ELF-1 (cell line): ENCODE data around the gene TOP1.
A peak's percentile ranks its signal among the peaks of the same experiment; 100 is the strongest.

Experiments
- DNase-seq: peaks from one replicate; pipeline ENCODE4 v3.0.0-alpha.2; 2016; ENCODE audit warnings: low read depth, low spot score

TOP1 gene

GRCh38 chr20:41028359-41029149, at the start of gene TOP1:
TOP1 (plus strand) TSS chr20:41028822; CDS start chr20:41029068, 246 bp downstream.
- peak; percentile 100 for DNase-seq

- no peak for DNase-seq
These were observed 49.4 kb upstream of the TOP1 start for GRCh38 chr20:40979247-40979646.

DNA sequence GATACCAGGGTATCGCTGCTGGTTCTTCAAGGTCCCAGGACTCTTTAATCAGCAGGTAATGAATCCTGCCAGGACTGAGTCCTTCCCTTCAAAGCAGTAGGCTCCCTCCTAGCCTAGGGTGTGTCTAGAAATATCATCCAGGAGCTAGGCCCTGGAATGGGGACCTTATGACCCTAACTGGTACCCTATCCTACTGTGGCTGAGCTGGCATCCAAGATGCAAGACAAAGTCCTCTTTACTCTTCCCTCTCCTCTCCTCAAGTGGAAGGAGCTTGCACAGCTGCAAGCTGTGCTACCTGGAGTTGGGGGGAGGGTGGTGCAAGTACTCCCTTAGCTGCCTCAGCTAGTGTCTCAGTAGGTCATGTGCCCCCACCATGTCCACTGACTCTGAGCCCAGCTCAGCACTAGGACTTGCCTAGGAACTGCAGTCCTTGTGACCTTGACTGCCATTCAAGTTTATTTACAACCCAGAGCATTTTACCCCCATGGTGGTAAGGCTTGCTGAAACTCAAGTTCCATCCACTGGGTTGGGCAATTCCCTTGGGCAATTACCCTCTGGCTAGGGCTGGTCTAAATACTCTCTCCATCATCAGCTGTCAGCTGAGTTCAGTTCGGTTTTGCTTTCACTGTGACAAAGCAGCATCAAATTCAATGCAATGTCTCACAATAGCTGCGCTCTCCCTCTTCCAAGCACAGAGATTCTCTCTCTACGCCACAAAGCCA, 48.4 kb upstream of the TOP1 start:
- no peak for DNase-seq

DNA sequence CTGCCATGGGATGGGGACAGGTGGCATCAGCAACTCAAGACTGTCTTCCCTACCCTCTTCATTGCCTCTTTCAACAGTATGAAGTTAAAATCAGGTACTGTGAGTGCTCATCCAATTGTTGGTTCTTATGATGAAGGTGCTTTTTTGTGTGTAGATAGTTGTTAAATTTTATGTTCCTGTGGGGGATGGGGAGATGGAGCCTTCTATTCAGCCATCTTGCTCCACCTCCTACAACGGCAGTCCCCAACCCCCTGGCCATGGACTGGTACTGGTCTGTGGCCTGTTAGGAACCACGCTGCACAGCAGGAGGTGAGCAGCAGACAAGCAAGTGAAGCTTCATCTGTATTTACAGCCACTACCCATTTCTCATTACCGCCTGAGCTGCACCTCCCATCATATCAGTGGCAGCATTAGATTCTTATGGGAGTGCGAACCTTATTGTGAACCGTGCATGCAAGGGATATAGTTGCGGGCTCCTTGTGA, 47.8 kb upstream of the TOP1 start:
- DNase-seq = no peak

DNA sequence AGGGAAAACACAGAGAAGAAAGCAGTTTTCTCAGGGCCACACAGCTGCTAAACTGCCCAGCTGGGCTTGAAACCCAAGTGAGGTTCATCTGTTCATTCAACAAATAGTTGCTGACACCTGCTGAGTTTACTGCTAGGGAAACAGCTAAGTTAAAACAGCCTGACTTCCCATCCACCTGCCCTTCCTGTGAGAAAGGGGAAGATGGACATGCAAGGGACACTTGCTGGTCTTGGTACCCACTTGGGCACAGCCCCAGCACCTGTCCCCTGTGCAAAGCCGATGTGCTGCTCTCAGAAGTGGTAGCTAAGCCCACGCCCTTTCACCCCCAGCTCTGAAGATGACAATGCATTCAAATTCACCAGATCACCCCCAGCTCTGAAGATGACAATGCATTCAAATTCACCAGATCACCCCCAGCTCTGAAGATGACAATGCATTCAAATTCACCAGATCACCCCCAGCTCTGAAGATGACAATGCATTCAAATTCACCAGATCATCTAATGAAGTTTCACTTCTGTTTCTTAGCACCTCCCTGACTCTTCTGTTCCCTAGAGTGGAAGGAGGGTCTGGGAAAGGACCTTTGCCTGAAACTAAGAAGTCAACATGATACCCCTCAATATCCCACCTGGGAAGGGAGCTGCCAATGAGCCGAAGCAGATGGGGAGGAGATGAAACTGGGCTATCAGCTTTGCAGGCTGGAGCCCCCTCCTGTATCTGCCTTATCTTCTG, 46.0 kb upstream of the TOP1 start:
- no peak for DNase-seq

DNA sequence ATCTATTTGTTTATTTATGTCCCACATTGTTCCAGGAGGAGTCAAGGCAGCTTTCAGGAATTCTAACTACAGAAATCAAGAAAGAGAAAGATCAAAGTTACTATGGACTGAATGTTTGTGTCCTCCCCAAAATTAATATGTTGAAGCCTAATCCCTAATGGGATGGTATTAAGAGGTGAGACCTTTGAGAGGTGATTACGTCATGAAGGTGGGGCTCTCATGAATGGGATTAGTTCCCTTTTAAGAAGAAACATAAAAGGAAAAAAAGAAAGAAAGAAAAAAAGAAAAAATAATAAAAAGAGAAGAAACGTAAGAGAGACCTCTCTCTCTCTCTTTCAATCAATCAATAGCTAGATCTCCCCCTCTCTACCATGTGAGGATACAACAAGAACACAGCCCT, 44.7 kb upstream of the TOP1 start:
- no peak for DNase-seq

DNA sequence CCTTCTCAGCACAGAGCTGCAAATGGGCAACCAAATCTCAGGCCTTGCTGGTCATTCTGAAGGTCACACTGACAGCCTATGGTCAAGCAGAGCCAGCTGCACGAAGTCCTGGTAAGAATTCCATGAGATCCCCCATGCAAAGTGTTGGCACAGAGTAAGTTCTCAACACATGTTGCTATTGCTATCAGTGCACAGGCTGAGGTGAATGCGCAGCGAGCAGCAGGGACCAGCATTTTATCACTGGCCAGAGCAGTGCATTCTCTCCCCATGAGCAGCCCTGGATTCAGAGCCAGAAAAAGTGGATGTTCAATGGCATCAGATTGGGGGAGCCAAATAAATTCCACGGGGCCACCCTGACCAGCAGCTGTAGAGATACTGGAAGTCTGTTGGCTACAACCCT, 44.1 kb upstream of the TOP1 start:
- DNase-seq = no peak

GRCh38 chr20:40986774-40987173, 41.8 kb upstream of the TOP1 start:
- no peak for DNase-seq

- peak; percentile 89 for DNase-seq
These were observed 38.0 kb upstream of the TOP1 start for GRCh38 chr20:40990542-40991120.

GRCh38 chr20:40991181-40991889, 37.3 kb upstream of the TOP1 start:
- DNase-seq = no peak

DNA sequence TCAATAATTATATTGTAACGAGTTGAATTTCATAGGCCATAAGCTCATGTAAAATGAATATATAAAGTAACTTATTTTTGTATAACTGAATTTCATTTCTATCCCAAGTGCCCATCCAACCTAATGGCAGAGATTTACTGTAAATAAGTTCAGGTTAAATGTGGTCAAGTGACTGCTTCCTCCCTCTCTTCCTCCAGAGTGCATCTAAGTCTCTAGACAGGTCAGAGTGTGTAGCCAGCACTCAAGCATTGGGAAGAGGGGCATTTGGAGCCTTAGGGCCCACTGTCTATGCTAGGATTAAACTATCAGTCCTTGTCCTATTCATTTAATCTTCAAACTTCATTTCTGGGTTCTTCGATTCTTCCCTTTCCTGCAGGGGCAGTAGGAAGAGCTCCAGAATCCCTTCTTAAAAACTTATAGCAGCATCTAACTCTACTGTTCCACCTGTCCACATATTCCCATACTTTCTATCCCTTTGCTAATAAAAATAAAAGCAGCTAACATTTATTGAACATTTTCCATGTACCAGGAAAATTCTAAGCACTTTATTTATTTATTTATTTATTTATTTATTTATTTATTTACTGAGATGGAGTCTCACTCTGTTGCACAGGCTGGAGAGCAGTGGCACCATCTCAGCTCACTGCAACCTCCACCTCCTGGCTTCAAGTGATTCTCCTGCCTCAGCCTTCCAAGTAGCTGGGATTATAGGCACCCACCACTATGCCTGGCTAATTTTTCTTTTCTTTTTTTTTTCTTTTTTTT, 36.1 kb upstream of the TOP1 start:
- DNase-seq = no peak

DNA sequence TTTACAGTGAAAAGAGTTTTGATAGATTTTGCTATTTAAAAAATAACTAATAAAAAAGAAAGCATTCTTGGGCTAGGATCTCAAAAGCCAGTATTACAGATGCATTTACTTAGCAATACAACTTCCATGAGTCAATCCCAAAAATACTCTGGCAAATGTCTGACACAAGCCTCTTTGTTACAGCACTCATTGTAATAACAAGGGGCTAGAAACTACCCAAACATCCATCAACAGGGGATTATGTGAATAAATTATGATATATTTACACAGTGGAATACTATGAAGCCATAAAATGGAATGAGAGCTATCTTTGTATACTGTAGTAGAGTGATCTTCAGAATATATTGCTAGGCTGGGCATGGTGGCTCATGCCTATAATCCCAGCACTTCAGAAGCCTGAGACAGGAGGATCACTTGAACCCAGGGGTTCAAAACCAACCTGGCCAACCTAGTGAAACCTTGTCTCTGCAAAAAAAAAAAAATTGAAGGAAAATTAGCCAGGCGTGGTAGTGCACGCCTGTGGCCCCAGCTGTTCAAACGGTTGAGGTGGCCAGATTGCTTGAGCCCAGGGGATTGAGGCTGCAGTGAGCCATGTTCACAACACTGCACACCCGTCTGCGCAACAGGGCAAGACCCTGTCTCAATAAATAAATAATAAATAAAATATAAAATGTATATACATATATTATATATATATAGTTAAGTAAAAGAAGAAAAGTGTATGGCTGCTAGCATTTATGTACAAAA, 34.7 kb upstream of the TOP1 start:
- DNase-seq = no peak

- DNase-seq = no peak
These were observed 32.3 kb upstream of the TOP1 start for GRCh38 chr20:40996326-40996725.

- peak; percentile 66 for DNase-seq
These were observed 31.5 kb upstream of the TOP1 start for GRCh38 chr20:40997116-40997515.

DNA sequence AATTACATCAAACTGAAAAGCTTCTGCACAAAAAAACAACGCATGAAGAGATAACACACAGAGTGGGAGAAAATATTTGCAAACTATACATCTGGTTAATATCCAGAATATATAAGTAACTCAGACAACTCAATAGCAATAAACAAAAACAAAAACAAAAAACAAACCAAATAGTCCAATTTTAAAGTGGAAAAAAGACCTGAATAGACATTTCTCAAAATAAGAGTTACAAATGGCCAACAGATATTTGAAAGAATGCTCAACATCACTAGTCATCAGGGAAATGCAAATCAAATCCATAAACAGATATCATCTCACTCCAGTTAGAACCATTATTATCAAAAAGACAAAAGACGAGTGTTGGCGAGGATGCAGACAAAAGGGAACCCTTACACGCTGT, 28.8 kb upstream of the TOP1 start:
- no peak for DNase-seq

DNA sequence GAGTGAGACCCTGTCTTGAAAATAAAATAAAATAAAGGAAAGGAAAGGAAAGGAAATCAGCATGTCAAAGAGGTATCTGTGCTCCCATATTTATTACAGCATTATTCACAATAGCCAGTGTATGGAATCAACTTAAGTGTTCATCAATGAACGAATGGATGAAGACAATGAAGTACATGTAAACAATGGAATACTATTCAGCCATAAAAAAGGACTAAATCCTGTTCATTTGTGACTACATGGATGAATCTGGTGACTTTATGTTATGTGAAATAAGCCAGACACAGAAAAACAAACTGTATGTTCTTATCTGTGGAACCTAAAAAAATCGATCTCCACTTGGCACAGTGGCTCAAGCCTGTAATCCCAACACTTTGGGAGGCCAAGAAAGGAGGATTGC, 28.0 kb upstream of the TOP1 start:
- no peak for DNase-seq

DNA sequence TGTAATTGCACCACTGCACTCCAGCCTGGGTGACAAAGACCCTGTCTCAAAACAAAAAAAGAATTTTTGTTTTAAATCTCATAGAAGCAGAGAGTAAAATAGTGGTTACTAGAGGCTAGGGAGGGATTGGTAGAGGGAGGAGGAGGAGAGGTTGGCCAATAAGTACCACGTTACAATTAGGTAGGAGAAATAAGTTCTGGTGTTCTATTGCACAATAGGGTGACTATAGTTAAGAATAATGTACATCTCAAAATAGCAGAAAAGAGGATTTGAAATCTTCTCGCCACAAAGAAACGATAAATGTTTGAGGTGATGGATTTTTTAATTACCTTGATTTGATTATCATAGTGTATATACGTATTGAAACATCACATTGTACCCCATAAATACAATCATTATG, 27.1 kb upstream of the TOP1 start:
- DNase-seq = no peak

DNA sequence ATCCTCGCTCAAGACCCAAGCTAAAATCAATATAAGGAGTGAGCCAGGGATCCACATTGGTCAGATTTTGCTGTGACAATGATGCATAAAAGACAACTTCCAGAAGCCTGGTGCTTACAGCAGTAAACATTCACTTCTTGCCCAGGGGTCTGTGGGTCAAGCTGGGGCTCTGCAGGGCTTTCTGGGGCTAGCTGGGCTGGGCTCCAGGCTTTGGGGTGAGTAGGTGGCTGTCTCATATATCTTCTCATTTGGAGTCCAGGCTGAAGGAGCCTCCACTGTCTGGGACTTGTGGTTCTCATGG, 25.8 kb upstream of the TOP1 start:
- no peak for DNase-seq

DNA sequence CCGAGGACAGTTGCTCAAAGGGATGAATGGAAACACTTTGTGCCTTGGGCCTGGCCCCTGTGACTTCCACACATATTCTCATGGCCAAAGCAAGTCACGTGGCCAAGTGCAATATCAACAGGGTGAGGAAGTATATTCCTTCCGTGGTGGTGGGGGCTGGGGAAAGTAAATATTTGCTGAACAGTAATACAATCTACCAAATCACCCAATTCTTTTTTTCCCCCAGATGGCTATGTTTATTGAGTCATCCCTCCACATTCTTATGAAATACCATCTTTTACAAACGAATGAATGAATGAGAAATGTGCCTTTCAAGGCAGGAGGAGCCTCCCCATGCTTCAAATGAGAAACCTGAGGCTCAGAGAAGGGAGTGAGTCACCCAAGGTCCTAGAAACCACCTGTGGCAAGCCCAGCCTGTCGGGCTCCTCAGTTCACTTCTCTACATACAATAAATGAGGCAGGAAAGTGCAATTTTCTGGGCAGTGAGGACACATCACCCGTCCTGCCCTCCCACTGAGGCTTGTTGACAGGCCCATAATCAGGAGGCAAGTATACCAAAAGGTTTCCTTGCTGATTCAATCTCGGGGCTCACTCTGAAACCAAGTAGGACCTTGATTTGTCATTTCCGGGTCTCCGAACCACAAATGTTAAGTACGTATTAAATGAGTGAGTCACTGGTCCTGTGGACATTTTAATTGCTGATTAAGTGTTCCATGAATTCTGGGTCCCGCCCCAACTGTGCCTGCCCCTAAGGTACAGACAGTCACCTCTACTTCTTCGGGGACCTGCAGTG, 25.3 kb upstream of the TOP1 start:
- no peak for DNase-seq
